Right ventricle myocardium inferior (tissue), 1 donor: Measurements from ENCODE around the gene RGL1. TPM values are rescaled to one million over a fixed set of nuclear protein-coding genes. Genes with fewer than 3 reads are reported as not detected.

ENCODE experiments used
- ATAC-seq: fragments of 200-7000 bp; cut with Tn5 transposase; one replicate; pipeline ENCODE4 v1.9.1; 2020; ENCODE audit warnings: mild to moderate bottlenecking, moderate library complexity
- DNase-seq: peaks from one replicate; pipeline ENCODE4 v3.0.0; 2021; ENCODE audit errors: missing footprints
- intact Hi-C: fragments of 100-400 bp; cut with DNase I; formaldehyde crosslinking; loops from one replicate; pipeline ENCODE4 v1.11.0; 2022
- total RNA-seq: library from RNA; stranded (reverse); fragmentation: NEBNext Ultra II Directional; extraction: Animal tissue kit (Norgen Biotek cat#: 25700); gene quantifications from one replicate; pipeline ENCODE4 v1.2.1, GENCODE V29; 2021
- donor health status: DM: no; HTN: yes; CAD: no; lungs with severe emphysema.

The RGL1 gene
- total RNA-seq, 1 donor from 2014 or later: 18.9 TPM

- intact Hi-C loops: no loop called here
- ATAC-seq: no peak
- DNase-seq: no peak
Observed at GRCh38 chr1:183954496-183954895, 149.6 kb downstream of the RGL1 start.

- intact Hi-C loops: loop anchor here (5.0 kb wide), 1 partner anchor 81 kb away; the partner anchor contains the start of gene COLGALT2
- peak; percentile 51 for ATAC-seq
Observed at GRCh38 chr1:183956559-183957188, 151.8 kb downstream of the RGL1 start.

GRCh38 chr1:183957216-183957830 lies 152.4 kb downstream of the RGL1 start:
- intact Hi-C loops: loop anchor here (5.0 kb wide), 1 partner anchor 80 kb away; the partner anchor contains the start of gene COLGALT2
- no peak for ATAC-seq

More at GRCh38 chr1:183956559-183957188, 151.8 kb downstream of the RGL1 start:
- no peak for DNase-seq

GRCh38 chr1:183958958-183959357 lies 154.0 kb downstream of the RGL1 start:
- no peak for DNase-seq

More at GRCh38 chr1:183957216-183957830, 152.4 kb downstream of the RGL1 start:
- DNase-seq: no peak

GRCh38 chr1:183961132-183961531 lies 156.2 kb downstream of the RGL1 start:
- DNase-seq (no peak), ATAC-seq (no peak)
- intact Hi-C loops: no loop called here

More at GRCh38 chr1:183958958-183959357, 154.0 kb downstream of the RGL1 start:
- ATAC-seq: peak; percentile 83
- intact Hi-C loops: loop anchor here (5.0 kb wide), 1 partner anchor 78 kb away; the partner anchor contains the start of gene COLGALT2

GRCh38 chr1:183962903-183963302 lies 158.0 kb downstream of the RGL1 start:
- intact Hi-C loops: no loop called here
- DNase-seq (no peak), ATAC-seq (no peak)

GRCh38 chr1:183965726-183966125 lies 160.8 kb downstream of the RGL1 start:
- intact Hi-C loops: no loop called here
- ATAC-seq: no peak
- no peak for DNase-seq

- intact Hi-C loops: no loop called here
- no peak for ATAC-seq
- DNase-seq: no peak
Observed at GRCh38 chr1:183966487-183966886, 161.6 kb downstream of the RGL1 start.

- DNase-seq (no peak), ATAC-seq (no peak)
- intact Hi-C loops: no loop called here
Observed at GRCh38 chr1:183967914-183968313, 163.0 kb downstream of the RGL1 start.

GRCh38 chr1:183968386-183968785 lies 163.5 kb downstream of the RGL1 start:
- no peak for DNase-seq
- intact Hi-C loops: no loop called here
- ATAC-seq: no peak

- DNase-seq (no peak), ATAC-seq (no peak)
- intact Hi-C loops: no loop called here
Observed at GRCh38 chr1:183970516-183971300, 165.8 kb downstream of the RGL1 start.

- ATAC-seq (no peak), DNase-seq (no peak)
- intact Hi-C loops: no loop called here
Observed at GRCh38 chr1:183975651-183976050, 170.7 kb downstream of the RGL1 start.

GRCh38 chr1:183977717-183978116 lies 172.8 kb downstream of the RGL1 start:
- intact Hi-C loops: no loop called here
- no peak for ATAC-seq
- DNase-seq: no peak

Other genes with a start within 250 kb of the RGL1 start
- 6.7 TPM for gene NCF2, start 214.7 kb upstream of the RGL1 start, total RNA-seq
- gene ARPC5, start 169.3 kb upstream of the RGL1 start, total RNA-seq: 40.2 TPM
- not detected for gene APOBEC4, start 151.8 kb upstream of the RGL1 start, total RNA-seq
- 3.6 TPM for gene COLGALT2, start 232.6 kb downstream of the RGL1 start, total RNA-seq
- gene TSEN15, start 246.6 kb downstream of the RGL1 start, total RNA-seq: 26.4 TPM